ENCODE measurements around the gene CALML4. TPM values are rescaled to one million over a fixed set of nuclear protein-coding genes. Genes with fewer than 3 reads are reported as not detected.
"Not testable (repeated sequence)": the region's sequence is repeated elsewhere in the genome, so short reads cannot be mapped to it uniquely, and the experiment has no call there.

Gene CALML4
- total and polyA plus RNA-seq, 8 donors = 1.5 to 31.4 (median 5.6) TPM

DNA sequence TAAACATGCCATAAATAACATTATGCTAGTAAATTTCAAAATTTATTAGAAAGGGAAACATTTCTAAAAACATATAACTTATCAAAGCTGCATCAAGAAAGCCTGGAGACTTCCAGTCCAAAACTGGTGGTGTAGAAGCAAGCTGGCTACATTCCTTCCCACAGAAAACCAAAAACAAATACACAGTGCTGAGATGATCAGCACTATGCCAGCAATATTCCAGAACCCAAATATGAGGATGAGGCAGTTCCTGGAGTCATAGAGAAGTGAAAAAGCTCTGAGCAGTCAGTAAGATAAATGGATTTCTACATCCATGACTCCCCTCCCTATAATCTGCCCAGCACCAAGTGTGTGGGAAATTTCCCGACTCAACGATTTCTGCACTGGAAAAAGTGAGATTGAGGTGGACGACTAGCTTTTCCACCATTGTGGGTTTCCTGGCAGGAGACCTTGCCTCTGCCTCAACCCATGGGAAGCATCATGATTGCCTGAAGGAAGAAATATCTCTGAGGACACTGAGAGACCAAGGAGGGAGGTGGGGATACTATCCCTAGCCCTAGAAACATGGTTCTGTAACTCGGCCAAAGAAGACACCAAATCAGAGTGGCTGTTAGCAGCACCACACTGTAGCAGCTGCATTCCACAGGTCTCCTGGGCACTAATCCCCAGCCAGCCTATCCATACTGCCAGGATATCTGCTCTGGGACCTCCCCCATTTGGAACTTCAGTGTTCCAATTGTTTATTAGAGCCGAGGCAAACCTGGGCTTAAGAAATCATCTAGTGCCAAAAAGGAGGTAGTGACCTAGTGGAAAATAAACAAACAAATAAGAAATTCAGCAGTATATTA is 36.2 kb upstream of the CALML4 start:
- WGBS, 2 donors = 74 to 80% methylated on average over 5 of the region's 5 CpGs
- FAIRE-seq = no peak
- H3K36me3 ChIP-seq = no peaks in the 10 kb centered on the region
- ATAC-seq = no peak
- intact Hi-C loops (cut with DNase I) = no loop called here
- no peak overlapping the region for H3K4me3 ChIP-seq
- TF ChIP-seq, protein P1, sequence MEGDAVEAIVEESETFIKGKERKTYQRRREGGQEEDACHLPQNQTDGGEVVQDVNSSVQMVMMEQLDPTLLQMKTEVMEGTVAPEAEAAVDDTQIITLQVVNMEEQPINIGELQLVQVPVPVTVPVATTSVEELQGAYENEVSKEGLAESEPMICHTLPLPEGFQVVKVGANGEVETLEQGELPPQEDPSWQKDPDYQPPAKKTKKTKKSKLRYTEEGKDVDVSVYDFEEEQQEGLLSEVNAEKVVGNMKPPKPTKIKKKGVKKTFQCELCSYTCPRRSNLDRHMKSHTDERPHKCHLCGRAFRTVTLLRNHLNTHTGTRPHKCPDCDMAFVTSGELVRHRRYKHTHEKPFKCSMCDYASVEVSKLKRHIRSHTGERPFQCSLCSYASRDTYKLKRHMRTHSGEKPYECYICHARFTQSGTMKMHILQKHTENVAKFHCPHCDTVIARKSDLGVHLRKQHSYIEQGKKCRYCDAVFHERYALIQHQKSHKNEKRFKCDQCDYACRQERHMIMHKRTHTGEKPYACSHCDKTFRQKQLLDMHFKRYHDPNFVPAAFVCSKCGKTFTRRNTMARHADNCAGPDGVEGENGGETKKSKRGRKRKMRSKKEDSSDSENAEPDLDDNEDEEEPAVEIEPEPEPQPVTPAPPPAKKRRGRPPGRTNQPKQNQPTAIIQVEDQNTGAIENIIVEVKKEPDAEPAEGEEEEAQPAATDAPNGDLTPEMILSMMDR (IDR thresholded peaks at IDR 0.05) = no peak
- H3K27me3 ChIP-seq = no peaks in the 10 kb centered on the region
- no peaks in the 10 kb centered on the region for H3K9me3 ChIP-seq
- no peaks in the 10 kb centered on the region for H3K4me1 ChIP-seq
- no peak overlapping the region for H3K27ac ChIP-seq
- DNase-seq = no peak

DNA sequence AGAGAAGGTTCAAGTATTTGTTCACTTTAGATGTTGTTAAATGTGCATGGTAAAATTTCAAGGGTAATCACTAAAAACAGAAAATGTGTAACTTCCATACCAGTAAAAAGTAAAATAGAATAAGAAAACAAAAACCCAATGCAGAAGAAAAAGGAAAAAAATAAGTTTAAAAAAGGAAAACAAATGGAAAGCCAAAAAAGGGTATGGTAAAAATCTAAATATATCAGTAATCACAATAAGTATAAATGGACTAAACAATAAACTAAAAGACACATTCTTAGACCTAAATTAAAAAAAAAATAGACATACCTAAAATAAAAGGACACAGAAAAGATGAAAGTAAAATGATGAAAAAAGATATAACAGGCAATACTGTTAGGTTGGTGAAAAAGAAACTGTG is 33.9 kb upstream of the CALML4 start:
- no peak for ATAC-seq
- H3K4me3 ChIP-seq = no peak overlapping the region
- no peaks in the 10 kb centered on the region for H3K4me1 ChIP-seq
- H3K36me3 ChIP-seq = no peaks in the 10 kb centered on the region
- no peak for DNase-seq
- no peak overlapping the region for H3K27ac ChIP-seq
- H3K27me3 ChIP-seq = no peaks in the 10 kb centered on the region
- intact Hi-C loops (cut with DNase I) = no loop called here
- no peaks in the 10 kb centered on the region for H3K9me3 ChIP-seq
- FAIRE-seq = peak; percentile 5
- TF ChIP-seq, protein P1 (IDR thresholded peaks at IDR 0.05) = no peak

DNA sequence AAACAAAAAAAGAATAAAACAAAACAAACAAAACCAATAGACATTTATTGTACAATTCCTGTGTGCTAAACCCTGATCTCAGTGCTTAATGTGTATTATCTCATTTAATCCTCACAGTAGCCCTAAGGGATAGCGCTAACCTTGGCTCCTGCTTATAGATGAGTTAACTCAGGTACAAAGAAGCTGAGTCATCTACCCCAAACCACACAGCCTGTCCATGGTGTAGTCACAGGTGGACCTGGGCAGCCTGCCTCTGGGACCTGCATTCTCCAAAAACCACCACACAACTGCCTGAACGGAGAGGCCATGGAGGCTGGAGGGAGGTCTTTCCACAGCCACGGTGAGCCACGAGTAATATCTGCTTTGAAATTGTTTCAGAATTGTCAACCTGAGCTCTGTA is 29.9 kb upstream of the CALML4 start:
- H3K4me1 ChIP-seq = peaks cover 0 to 2% (median 0%) of the 10 kb centered on the region in 3 donors
- intact Hi-C loops (cut with DNase I) = no loop called here
- H3K27me3 ChIP-seq = no peaks in the 10 kb centered on the region
- no peak overlapping the region for H3K4me3 ChIP-seq
- DNase-seq (no peak), ATAC-seq (no peak), FAIRE-seq (no peak)
- no peaks in the 10 kb centered on the region for H3K9me3 ChIP-seq
- H3K27ac ChIP-seq = no peak overlapping the region
- WGBS, 2 donors = 75 to 79% methylated on average over 4 of the region's 4 CpGs
- TF ChIP-seq, protein P1 (IDR thresholded peaks at IDR 0.05) = no peak
- no peaks in the 10 kb centered on the region for H3K36me3 ChIP-seq

DNA sequence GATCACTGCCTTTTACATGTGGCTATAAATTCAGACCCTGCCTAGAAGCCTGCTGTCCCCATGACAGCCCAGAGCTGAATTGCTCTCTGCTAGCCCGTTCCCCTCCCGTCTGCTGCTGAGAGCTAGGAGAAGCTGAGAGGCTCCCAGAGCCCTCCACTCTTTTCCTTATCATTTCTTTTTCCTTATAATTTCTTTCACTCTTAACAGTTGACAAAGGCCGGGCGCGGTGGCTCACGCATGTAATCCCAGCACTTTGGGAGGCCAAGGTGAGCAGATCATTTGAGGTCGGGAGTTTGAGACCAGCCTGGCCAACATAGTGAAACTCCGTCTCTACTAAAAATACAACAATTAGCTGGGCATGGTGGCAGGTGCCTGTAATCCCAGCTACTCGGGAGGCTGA is 29.4 kb upstream of the CALML4 start:
- H3K27me3 ChIP-seq; ATAC-seq; H3K27ac ChIP-seq; H3K9me3 ChIP-seq; H3K4me1 ChIP-seq; H3K4me3 ChIP-seq; FAIRE-seq; DNase-seq; H3K36me3 ChIP-seq; intact Hi-C loops (cut with DNase I): not testable (repeated sequence)
- WGBS, 2 donors = 91 to 92% methylated on average over 9 of the region's 9 CpGs

DNA sequence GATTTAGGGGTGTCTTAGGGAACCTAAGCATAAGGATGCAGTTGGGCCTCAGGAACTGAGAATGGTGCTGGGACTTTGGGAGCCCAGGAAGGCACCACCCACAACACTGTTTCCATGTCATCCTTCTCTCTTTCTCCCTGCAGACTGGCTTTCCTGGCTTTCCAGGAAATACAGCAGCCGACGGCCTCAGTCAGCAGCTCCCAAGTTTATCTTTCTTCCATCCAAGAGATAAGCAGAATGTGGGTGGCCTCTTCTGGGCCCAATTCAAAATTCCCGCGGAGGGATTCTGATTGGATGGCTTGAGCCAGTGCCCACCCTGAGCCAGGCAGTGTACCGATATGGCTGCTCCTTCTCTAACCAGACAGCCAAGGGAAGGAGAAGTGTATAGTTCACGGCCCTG is 28.9 kb upstream of the CALML4 start:
- H3K4me1 ChIP-seq = peaks cover 0 to 2% (median 0%) of the 10 kb centered on the region in 3 donors
- no peak overlapping the region for H3K27ac ChIP-seq
- no peak overlapping the region for H3K4me3 ChIP-seq
- 51 to 57% methylated on average over 6 of the region's 6 CpGs for WGBS, 2 donors
- H3K36me3 ChIP-seq = no peaks in the 10 kb centered on the region
- DNase-seq = no peak
- TF ChIP-seq, protein P1 (IDR thresholded peaks at IDR 0.05) = no peak
- no peak for ATAC-seq
- H3K27me3 ChIP-seq = no peaks in the 10 kb centered on the region
- FAIRE-seq = no peak
- intact Hi-C loops (cut with DNase I) = no loop called here
- H3K9me3 ChIP-seq = no peaks in the 10 kb centered on the region
